ENCODE results near the gene FAM13B.
"Not testable (repeated sequence)": the region's sequence is repeated elsewhere in the genome, so short reads cannot be mapped to it uniquely, and the experiment has no call there.

FAM13B gene

GRCh38 chr5:138029944-138030343 lies 2.9 kb downstream of the FAM13B start:
- no peak for DNase-seq (ENCODE audit: low spot score)
- no peak for TF ChIP-seq CTCF (IDR thresholded peaks at IDR 0.05; ENCODE audit: extremely low read depth, missing control alignments)

GRCh38 chr5:138029501-138029900 lies 3.4 kb downstream of the FAM13B start:
- no peak for TF ChIP-seq CTCF (IDR thresholded peaks at IDR 0.05; ENCODE audit: extremely low read depth, missing control alignments)
- peak; percentile 39 for DNase-seq (ENCODE audit: low spot score)

- no peak for DNase-seq (ENCODE audit: low spot score)
- TF ChIP-seq CTCF (IDR thresholded peaks at IDR 0.05; ENCODE audit: extremely low read depth, missing control alignments) = no peak
Measured at GRCh38 chr5:138028971-138029365, 3.9 kb downstream of the FAM13B start.

- DNase-seq (ENCODE audit: low spot score) = peak; percentile 30
Measured at GRCh38 chr5:138028262-138028970, 4.5 kb downstream of the FAM13B start.

- not testable (repeated sequence) for DNase-seq (ENCODE audit: low spot score)
Measured at GRCh38 chr5:138026793-138027192, 6.1 kb downstream of the FAM13B start.

- no peak for DNase-seq (ENCODE audit: low spot score)
- no peak for TF ChIP-seq CTCF (IDR thresholded peaks at IDR 0.05; ENCODE audit: extremely low read depth, missing control alignments)
Measured at GRCh38 chr5:138025285-138025684, 7.6 kb downstream of the FAM13B start.

GRCh38 chr5:138024117-138024516 lies 8.8 kb downstream of the FAM13B start:
- DNase-seq (ENCODE audit: low spot score) = no peak
- no peak for TF ChIP-seq CTCF (IDR thresholded peaks at IDR 0.05; ENCODE audit: extremely low read depth, missing control alignments)

GRCh38 chr5:138022912-138023311 lies 10.0 kb downstream of the FAM13B start:
- no peak for DNase-seq (ENCODE audit: low spot score)
- no peak for TF ChIP-seq CTCF (IDR thresholded peaks at IDR 0.05; ENCODE audit: extremely low read depth, missing control alignments)
